22Rv1 (cell line): ENCODE data around the gene SACM1L.

Experiments
- CTCF ChIP-seq: fragments of 450-650 bp; IDR thresholded peaks from 2 replicates; pipeline ENCODE4 v1.5.1; 2017; ENCODE audit warnings: mild to moderate bottlenecking
- ZFX ChIP-seq: fragments of 450-650 bp; IDR thresholded peaks from 2 replicates; pipeline ENCODE4 v1.6.1; 2017; ENCODE audit warnings: antibody characterized with exemption, borderline replicate concordance

GRCh38 chr3:45756055-45756454, 66.9 kb downstream of the SACM1L start:
- no peak for TF ChIP-seq CTCF
- no peak for TF ChIP-seq ZFX
